ENCODE results near the gene PTPRN2. TPM values are rescaled to one million over a fixed set of nuclear protein-coding genes. Genes with fewer than 3 reads are reported as not detected.

Gene PTPRN2
- total RNA-seq, 2 experiments from 2014 or later, result 0.70 TPM; not detected in 1

- POLR2A ChIA-PET, result no interaction called here
- no peak for DNase-seq (ENCODE audit: low spot score)
- TF ChIP-seq EZH2phosphoT487 (IDR thresholded peaks at IDR 0.05; ENCODE audit: borderline replicate concordance, low read depth, low read length) (no peak), CTCF (conservative IDR thresholded peaks at IDR 0.05; ENCODE audit: low read length) (no peak)
- Histone ChIP-seq H3K9me3 (ENCODE audit: low read length) (no peaks in the 10 kb centered on the region), H3K4me2 (ENCODE audit: low read length) (no peak overlapping the region), H2AFZ (ENCODE audit: low read length) (no peak overlapping the region), H3K27ac (ENCODE audit: low read depth, low read length, poor library complexity, severe bottlenecking) (no peak overlapping the region), H3K4me1 (ENCODE audit: insufficient read depth, low read length, poor library complexity, severe bottlenecking) (no peaks in the 10 kb centered on the region), H3K4me3 (ENCODE audit: low read depth, low read length, poor library complexity, severe bottlenecking) (no peak overlapping the region), H4K20me1 (ENCODE audit: insufficient read depth, low read length) (no peaks in the 10 kb centered on the region), H3K79me2 (ENCODE audit: insufficient read depth, low read depth, low read length) (no peaks in the 10 kb centered on the region), H3K9me2 (ENCODE audit: insufficient read depth, low read length) (no peaks in the 10 kb centered on the region), H3K36me3 (ENCODE audit: insufficient read depth, low read length) (no peaks in the 10 kb centered on the region)
- no TSS peak for BruUV-seq (replicated peaks)
- CTCF ChIA-PET (ENCODE audit: unreplicated experiment), result interaction anchor here (0.6 kb wide), 1 partner anchor 73 kb away, joined by 3 read pairs; no protein-coding TSS in a partner anchor
- intact Hi-C loops (cut with micrococcal nuclease; ENCODE audit: unreplicated experiment), result no loop called here
Observed at GRCh38 chr7:158447506-158448171, 140.0 kb downstream of the PTPRN2 start.

- Histone ChIP-seq H2AFZ (ENCODE audit: low read length) (no peak overlapping the region), H3K4me2 (ENCODE audit: low read length) (no peak overlapping the region), H3K36me3 (ENCODE audit: insufficient read depth, low read length) (no peaks in the 10 kb centered on the region), H3K9me3 (ENCODE audit: low read length) (no peaks in the 10 kb centered on the region), H3K79me2 (ENCODE audit: insufficient read depth, low read depth, low read length) (no peaks in the 10 kb centered on the region), H3K27ac (ENCODE audit: low read depth, low read length, poor library complexity, severe bottlenecking) (no peak overlapping the region), H3K4me3 (ENCODE audit: low read depth, low read length, poor library complexity, severe bottlenecking) (no peak overlapping the region), H4K20me1 (ENCODE audit: insufficient read depth, low read length) (no peaks in the 10 kb centered on the region), H3K9me2 (ENCODE audit: insufficient read depth, low read length) (no peaks in the 10 kb centered on the region), H3K4me1 (ENCODE audit: insufficient read depth, low read length, poor library complexity, severe bottlenecking) (no peaks in the 10 kb centered on the region)
- ChIA-PET POLR2A (no interaction called here), CTCF (ENCODE audit: unreplicated experiment) (interaction anchor here (0.6 kb wide), 1 partner anchor 73 kb away, joined by 3 read pairs; no protein-coding TSS in a partner anchor)
- no peak for DNase-seq (ENCODE audit: low spot score)
- intact Hi-C loops (cut with micrococcal nuclease; ENCODE audit: unreplicated experiment), result no loop called here
- TF ChIP-seq CTCF (conservative IDR thresholded peaks at IDR 0.05; ENCODE audit: low read length) (no peak), EZH2phosphoT487 (IDR thresholded peaks at IDR 0.05; ENCODE audit: borderline replicate concordance, low read depth, low read length) (no peak)
- no TSS peak for BruUV-seq (replicated peaks)
Observed at GRCh38 chr7:158447151-158447505, 140.5 kb downstream of the PTPRN2 start.

- CTCF ChIA-PET (ENCODE audit: unreplicated experiment), result no interaction called here
Observed at GRCh38 chr7:158446706-158447105, 140.9 kb downstream of the PTPRN2 start.

More at GRCh38 chr7:158446706-158447105, 140.9 kb downstream of the PTPRN2 start:
- Histone ChIP-seq H4K20me1 (ENCODE audit: insufficient read depth, low read length) (no peaks in the 10 kb centered on the region), H3K79me2 (ENCODE audit: insufficient read depth, low read depth, low read length) (no peaks in the 10 kb centered on the region), H3K27ac (ENCODE audit: low read depth, low read length, poor library complexity, severe bottlenecking) (no peak overlapping the region), H3K9me3 (ENCODE audit: low read length) (no peaks in the 10 kb centered on the region), H3K9me2 (ENCODE audit: insufficient read depth, low read length) (no peaks in the 10 kb centered on the region), H3K4me2 (ENCODE audit: low read length) (no peak overlapping the region), H3K36me3 (ENCODE audit: insufficient read depth, low read length) (no peaks in the 10 kb centered on the region), H3K4me3 (ENCODE audit: low read depth, low read length, poor library complexity, severe bottlenecking) (no peak overlapping the region), H3K4me1 (ENCODE audit: insufficient read depth, low read length, poor library complexity, severe bottlenecking) (no peaks in the 10 kb centered on the region), H2AFZ (ENCODE audit: low read length) (no peak overlapping the region)
- no peak for DNase-seq (ENCODE audit: low spot score)
- POLR2A ChIA-PET, result no interaction called here
- intact Hi-C loops (cut with micrococcal nuclease; ENCODE audit: unreplicated experiment), result no loop called here
- TF ChIP-seq EZH2phosphoT487 (IDR thresholded peaks at IDR 0.05; ENCODE audit: borderline replicate concordance, low read depth, low read length) (no peak), CTCF (conservative IDR thresholded peaks at IDR 0.05; ENCODE audit: low read length) (no peak)
- BruUV-seq (replicated peaks), result no TSS peak

All from OCI-LY7 (cell line).